HG03457 (cell line): Measurements from ENCODE around the gene APBB1.
A peak's percentile ranks its signal among the peaks of the same experiment; 100 is the strongest.
"Not testable (repeated sequence)": the region's sequence is repeated elsewhere in the genome, so short reads cannot be mapped to it uniquely, and the experiment has no call there.

ENCODE experiments used
- ATAC-seq: cut with Tn5 transposase; IDR thresholded peaks from one replicate; pipeline ENCODE4 v1.9.1; 2021; ENCODE audit warnings: moderate number of reproducible peaks; ENCODE audit not compliant: unreplicated experiment

The APBB1 gene

DNA sequence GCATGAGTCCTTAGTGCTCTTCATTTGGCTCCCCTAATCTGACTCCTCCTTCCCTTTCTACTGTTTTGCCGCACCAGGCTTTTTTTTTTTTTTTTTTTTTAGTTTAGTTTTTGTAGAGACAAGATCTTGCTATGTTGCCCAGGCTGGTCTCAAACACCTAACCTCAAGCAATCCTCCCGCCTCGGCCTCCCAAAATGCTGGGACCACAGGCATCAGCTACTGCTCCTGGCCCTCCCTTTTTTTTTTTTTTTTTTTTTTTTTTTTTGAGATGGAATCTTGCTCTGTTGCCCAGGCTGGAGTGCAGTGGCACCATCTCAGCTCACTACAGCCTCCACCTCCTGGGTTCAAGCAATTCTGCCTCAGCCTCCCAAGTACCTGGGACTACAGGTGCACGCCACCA is 26.6 kb downstream of the APBB1 start:
- ATAC-seq: not testable (repeated sequence)

DNA sequence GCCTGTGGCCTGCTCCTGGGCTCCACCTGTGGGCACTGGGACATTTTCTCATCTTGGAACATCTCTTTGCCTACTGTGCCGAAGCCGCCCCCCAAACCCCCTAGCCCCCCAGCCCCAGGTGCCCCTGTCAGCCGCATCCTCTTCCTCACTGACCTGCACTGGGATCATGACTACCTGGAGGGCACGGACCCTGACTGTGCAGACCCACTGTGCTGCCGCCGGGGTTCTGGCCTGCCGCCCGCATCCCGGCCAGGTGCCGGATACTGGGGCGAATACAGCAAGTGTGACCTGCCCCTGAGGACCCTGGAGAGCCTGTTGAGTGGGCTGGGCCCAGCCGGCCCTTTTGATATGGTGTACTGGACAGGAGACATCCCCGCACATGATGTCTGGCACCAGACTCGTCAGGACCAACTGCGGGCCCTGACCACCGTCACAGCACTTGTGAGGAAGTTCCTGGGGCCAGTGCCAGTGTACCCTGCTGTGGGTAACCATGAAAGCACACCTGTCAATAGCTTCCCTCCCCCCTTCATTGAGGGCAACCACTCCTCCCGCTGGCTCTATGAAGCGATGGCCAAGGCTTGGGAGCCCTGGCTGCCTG is 27.3 kb downstream of the APBB1 start:
- ATAC-seq: no peak

DNA sequence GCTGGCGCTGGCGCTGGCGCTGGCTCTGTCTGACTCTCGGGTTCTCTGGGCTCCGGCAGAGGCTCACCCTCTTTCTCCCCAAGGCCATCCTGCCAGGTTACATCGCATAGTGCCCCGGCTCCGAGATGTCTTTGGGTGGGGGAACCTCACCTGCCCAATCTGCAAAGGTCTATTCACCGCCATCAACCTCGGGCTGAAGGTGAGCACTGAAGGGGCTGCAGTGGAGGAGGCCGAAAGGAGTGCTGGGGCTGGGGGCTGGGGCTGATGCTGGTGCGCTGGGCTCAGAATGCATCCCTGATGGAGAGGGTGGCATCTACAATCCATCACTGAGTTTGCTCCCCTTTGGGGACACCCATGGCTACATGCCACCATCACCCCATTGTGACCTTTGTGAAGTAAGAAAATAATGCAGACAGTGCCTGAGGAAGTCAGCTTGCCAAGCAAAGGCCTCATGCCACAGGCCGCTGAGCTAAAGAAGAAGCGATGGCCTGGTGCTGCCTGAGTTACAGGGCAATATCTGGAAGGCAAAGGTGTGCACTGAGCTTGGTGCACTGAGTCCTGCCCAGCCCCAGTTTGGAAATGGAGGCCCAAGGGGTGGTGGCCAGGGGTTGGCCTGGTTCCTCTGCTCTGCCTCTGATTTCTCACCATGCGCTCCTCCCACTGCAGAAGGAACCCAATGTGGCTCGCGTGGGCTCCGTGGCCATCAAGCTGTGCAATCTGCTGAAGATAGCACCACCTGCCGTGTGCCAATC is 28.0 kb downstream of the APBB1 start:
- no peak for ATAC-seq

DNA sequence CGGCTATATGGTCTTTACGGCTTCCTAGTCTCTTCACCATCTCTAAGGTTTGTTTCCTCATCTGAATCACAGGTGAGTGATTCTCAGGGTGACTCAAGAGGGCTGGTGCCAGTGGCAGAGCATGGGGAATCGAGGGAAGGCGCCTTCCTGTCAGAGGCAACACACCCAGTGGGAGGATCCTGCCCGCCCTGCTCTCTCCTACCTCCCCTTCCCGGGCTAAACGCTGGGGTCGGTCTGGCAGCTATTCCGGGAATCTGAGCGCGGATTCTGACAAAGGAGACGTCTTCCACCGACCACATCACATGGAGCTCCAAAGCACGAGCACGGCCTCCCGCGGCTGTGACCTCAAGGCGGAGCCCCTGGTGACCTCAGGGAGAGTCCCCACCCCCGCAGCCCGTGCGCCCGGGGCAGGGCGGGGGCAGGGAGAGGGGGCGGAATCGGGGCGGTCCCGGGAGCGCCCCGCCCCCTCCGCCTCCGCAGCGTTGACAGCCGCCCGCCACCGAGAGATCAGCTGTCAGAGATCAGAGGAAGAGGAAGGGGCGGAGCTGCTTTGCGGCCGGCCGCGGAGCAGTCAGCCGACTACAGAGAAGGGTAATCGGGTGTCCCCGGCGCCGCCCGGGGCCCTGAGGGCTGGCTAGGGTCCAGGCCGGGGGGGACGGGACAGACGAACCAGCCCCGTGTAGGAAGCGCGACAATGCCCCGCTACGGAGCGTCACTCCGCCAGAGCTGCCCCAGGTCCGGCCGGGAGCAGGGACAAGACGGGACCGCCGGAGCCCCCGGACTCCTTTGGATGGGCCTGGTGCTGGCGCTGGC is 28.8 kb downstream of the APBB1 start, which contains the start of gene SMPD1:
TSS of gene SMPD1 (plus strand) at position 570 of the 813 bp plus-strand sequence. CDS start at position 695, 125 bp downstream.
- peak; percentile 98 for ATAC-seq

DNA sequence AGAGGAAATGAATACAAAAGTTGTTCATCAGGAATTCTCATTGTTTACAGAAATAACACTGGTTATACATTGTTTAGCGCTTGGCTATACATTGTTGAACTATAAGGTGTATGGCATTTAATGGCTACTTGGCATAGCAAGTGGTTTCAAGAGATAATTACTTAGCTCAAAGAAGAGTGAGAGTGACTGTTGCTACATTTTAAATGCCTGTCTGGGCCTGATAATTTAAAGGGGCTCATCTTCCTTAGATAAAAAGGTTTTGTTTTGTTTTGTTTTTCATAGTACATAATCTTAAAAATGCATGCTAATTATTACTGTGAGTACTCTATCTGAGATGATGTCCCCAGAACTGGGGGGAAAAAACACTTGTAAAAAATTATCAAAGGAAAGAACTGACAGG is 30.1 kb downstream of the APBB1 start:
- no peak for ATAC-seq

DNA sequence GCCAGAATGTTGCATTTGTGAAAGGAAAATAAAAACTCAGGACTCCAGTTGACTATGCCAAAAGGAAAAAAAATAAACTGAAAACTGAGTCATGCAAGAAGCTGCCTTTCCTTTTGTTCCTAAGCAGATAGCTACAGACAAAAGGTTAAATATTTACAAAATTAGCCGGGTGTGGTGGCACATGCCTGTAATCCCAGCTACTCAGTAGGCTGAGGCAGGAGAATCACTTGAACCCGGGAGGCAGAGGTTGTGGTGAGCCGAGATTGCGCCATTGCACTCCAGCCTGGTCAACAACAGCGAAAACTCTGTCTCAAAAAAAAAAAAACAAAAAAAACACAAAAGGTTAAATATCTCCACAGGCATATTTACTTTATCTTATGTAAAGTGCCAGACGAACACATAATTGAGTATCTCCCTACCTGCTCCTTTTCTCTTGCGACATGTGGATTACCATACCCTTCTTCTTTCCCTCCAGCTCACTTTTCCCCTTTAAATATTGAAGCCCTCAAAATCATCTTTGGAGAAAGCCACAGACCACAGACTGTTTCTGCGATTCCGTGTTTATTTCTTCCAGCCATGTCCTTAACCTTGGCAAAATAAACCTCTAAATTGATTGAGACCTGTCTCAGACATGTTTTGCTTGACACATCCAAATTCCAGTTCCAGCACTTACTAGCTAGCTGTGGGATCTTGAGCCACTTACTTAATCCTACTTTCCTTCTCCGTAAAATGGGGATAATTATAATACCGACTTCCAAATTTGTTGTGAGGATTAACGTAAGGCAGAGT is 30.9 kb downstream of the APBB1 start:
- ATAC-seq: no peak

DNA sequence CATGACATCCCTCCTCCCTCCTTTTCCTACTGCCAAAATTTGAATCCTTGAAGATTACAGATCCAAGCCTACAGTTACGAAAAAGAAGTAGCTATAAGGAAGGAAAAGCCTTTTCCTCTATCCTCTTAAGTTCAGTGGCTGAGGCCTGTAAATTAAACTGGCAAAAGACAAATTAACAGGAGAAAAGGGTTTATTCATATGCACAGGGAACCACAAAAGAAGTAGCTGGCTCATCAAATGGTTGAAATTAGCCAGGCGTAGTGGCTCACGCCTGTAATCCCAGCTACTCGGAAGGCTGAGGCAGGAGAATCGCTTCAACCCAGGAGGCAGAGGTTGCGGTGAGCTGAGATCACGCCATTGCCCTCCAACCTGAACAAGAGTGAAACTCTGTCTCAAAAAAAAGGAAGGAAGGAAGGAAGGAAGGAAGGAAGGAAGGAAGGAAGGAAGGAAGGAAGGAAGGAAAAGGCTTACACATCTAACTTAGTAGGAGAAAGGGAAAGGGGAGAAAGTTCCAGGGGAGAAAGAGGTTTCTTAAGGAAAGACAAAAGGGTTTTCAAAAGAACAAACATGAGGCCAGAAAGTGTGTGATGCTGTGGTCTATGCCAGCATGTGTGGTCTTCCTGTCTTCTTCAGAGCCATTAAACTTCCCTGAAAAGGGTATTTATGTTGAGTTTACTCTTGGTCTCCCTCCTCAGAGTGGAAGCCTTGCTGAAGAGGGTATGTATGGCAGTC is 33.7 kb downstream of the APBB1 start:
- no peak for ATAC-seq

DNA sequence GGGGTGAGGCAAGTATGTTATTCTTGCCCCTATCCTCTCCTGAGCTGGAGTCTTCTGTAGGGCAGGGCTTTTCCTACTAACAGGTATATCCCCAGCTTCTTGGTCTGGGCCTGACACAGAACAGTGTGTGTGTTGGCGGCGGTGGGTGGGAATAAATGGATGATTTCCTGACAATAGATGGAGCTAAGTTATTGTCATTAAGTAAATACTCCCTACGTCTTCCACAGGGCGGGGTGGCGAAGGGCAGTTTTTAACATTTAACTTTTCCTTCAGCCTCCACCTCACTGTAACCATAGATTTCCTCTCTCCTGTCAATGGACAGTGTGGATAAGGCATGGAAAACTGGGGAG is 40.3 kb downstream of the APBB1 start:
- ATAC-seq: no peak

DNA sequence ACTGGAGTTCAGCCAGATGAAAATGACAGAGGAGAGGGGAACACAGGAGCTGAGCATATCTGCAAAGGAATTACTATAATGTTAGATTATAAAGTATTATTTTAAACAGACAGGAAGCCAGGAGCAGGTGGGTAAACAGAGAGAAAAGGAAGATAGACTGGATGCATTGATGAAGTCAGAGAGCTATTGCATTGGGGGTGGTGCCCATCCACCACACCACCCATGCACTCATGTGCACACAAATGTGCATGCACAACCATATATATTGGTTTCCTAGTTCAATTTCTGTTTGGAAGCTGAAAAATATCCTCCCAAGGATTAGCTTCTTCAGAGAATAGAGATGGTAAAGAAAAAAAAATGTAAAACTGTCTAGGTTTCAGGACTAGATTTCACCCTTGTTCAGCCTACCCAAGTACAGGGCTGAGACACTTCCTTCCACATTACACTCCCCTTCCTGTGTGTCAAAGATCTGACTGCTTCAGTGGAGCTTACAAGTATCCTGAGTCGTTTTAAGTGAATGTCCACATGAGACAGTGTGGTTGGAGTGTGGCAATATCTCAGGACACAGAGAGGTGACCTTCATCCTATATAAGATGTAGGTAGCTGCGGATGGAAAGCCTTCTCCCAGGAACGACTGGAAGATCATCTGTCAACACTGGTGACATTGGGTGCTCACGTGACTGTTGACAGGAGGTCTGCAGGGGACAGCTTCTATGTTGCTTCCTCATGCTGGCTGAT is 40.8 kb downstream of the APBB1 start:
- ATAC-seq: no peak

DNA sequence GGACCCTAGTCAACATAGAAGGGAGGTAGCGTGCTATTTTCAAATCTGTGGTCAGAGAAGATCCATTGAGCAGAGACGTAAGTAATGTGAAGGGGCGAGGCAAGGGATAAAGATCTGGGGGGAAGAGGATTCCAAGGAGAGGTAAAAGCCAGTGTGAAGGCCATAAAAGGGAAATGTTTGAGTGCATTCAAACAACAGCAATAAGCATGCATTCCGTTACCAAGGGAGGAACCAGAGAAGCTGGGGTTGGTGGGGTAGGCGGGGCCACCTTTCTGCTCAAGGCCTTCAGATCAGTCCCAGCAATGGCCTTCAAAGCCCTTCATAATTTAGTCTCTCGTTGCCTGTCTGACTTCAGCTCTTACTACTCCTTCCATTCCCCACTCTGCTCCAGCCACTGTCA is 47.1 kb downstream of the APBB1 start:
- no peak for ATAC-seq

DNA sequence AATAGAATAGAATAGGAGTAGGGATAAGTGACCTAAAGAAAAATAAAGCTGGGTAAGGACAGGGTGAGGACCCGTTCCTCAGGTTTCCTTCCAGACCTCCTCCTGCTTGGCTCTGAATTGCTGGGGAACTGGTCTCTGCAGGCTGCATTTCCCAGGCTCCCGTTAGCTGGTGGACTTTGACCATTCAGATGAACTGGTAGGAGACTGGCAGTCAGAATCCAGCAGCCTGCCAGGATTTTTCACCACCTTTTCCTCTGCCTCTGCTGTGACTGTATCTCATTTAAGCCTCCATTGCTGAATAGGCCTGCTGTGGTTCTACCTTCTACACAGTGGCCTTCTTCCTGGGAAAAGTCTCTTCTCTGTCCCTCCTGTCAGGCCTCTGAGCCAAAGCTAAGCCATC is 53.2 kb downstream of the APBB1 start:
- ATAC-seq: no peak

DNA sequence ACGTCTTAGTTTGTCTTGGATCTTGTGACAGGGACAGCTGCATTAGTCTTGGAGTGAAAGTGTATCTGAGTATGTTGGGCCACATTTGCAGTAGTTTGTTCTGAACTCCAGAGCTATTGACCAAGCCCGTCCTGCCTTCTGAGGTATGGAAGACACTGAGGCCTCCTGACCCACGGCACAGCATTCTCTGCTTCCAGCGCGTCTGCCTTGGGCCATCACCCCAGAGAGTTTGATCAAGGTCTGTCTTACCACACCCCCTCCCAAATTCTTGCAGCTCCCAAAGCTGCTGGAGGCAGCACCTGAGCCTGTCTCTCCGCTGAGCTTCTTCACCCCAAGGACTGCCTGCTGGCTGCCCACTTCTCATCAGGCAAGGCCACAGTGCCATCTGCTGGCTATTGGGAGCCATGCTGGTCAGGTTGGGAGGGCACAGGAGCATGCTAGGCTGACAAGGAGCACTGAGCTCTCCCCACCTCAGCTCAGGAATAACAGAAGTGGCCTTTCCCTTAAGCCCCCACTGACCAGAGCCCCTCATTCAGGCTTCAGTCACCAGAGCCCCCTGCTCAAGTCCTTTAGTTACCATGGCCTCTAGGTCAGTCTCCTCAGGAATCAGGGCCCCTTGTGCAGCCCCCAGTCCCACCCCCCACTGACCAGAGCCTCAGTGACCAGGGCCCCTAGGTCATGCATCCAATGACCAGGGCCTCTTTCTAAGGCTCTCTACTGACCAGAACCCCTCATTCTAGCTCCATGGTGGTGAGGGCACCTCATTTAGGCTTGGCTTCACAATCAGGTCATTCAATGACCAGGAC is 55.8 kb downstream of the APBB1 start:
- no peak for ATAC-seq

DNA sequence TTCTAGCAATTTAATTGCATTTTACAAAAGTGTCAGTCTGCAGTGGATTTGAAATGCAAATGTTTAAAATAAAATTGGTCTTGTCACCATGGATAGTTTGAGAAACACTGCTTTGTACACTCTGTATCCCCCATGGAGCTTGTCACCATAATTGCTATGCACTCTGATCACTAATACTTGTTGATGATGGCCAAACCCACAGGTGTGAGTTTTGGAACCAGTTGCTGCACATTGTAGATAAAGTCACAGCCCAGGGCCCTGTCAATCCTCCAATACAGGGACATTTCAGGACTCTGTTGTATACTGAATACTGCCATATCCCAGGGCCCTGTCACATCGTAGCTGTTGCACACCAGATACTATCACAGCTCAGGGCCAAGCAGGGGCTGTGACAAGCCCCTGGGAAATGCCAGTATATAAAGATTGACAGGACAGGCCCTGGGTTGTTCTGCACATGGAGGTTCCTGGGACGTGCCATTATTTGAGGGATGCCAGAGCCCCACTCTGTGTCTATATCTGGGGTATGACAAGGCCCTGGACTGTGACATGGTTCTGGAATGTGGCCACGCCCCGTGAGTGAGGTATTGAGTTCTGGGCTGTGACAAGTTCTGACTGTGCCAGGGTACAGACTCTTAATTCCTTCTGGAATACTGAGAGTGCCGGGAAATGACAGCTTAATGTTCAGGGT is 56.6 kb downstream of the APBB1 start:
- no peak for ATAC-seq

DNA sequence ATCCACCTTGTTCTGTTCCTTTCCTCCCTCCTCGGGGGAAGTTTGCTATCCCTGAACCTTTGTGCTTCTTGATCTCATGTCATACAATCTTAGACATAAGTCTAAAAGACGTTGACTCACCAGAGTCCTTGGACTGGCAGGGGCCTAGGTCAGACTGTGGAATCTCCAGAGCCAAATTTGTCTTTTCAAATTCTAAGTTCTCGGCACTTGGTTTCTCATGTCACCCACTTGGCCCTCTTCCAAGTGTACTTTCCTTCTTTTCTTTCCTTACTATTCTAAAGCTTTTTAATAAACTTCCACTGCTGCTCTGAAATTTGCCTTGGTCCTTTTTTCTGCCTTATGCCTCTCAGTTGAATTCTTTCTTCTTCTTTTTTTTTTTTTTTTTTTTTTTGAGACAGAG is 58.7 kb downstream of the APBB1 start:
- no peak for ATAC-seq

DNA sequence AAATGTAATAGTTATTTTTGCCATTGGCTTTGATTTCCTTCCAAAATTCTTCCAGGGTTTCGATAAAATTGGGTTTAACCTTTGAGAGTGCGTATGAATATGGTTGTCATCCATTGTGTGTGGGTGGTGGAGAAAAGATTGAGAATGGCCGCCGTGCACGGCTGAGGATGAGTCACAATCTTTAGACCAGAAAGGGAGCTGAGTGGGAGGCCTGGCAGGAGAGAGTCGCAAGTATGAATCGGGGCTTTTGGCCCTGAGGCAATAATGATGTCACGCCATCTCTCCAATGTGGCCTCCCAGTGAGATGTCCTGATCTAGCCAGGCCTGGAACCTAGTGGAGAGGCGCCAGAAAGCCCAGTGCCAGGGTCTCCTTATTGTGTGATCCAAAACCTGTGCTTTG is 61.7 kb downstream of the APBB1 start:
- no peak for ATAC-seq

DNA sequence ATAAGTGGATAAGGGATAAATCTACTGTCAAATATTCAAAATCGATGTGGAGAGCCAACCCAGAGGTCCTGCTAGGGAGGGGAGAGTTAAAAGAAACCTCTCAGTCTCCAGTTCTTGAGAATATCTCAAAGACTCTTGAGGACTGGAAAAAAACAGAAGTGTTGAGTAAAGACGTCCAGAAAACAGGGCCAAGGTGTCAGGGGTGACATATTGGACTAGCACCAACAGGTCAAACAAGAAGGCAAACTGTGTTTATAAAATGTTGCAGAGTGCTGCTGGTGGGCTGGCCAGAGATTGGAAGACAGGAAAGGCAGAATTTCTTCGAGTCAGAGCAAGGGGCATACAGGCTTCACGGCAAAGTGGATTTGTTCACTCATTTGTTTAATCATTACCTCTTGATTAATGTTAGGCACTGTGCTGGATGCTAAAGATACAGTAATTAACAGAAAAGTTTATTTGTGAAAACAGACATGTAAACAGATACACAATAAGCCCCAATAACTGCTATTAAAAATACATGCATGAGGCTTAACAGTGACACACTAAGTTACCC is 62.3 kb downstream of the APBB1 start:
- ATAC-seq: no peak

DNA sequence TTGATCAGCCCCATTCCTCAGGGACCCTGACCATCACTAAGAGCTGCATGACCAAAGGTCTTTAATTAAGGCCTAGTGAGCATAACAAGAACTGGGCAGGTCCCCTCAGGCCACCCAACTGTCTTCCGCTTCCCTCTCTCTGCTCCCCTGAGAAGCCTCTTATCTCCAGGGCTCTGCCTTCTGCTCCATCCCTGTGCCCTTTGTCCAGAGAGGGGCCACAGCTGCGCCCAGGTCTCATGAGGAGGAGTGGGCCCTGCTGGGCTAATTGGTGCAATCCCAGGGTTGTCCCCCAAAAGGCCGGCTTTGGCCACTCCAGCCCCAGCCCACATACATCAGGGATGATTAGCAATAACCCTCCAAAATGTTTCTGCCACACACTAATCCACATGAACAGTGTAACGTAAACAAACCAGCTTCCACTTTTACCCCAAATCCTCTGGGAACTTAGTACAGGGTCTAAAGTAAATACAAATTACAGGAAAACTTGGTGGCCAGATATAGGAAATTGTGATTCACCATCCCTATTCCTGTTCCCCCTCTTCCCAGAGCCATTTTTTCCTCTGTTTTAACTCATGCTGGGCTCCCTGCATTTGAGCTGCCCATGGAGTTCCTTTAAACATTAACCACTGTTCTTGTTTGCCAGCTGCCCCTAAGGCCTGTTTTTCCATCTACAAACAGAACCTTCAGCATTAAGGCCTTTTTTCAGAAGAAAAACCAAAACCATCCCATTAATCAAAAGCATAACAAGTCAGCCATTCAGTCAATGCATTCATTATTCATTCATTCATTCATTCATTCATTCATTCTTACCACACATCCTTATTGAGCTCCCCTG is 64.0 kb downstream of the APBB1 start:
- no peak for ATAC-seq
